HEK293 (cell line): Measurements from ENCODE around the gene PSTPIP2.
A peak's percentile ranks its signal among the peaks of the same experiment; 100 is the strongest.

Experiments used
- BCL11B ChIP-seq: fragments of 450-650 bp; formaldehyde crosslinking; IDR thresholded peaks from 2 replicates; pipeline ENCODE4 v1.5.1; 2016; ENCODE audit warnings: low read depth, missing biosample characterization, missing genetic modification characterization
- GLIS2 ChIP-seq: fragments of 450-650 bp; formaldehyde crosslinking; IDR thresholded peaks from 2 replicates; pipeline ENCODE4 v1.5.1; 2016; ENCODE audit warnings: missing biosample characterization, missing genetic modification characterization
- PATZ1 ChIP-seq: fragments of 450-650 bp; formaldehyde crosslinking; IDR thresholded peaks from 2 replicates; pipeline ENCODE4 v1.5.1; 2016; ENCODE audit warnings: missing biosample characterization, missing genetic modification characterization
- PRDM6 ChIP-seq: fragments of 450-650 bp; formaldehyde crosslinking; IDR thresholded peaks from 2 replicates; pipeline ENCODE4 v1.5.1; 2017; ENCODE audit warnings: missing biosample characterization, missing genetic modification characterization
- SP2 ChIP-seq: fragments of 450-650 bp; formaldehyde crosslinking; IDR thresholded peaks from 2 replicates; pipeline ENCODE4 v1.5.1; 2016; ENCODE audit warnings: missing biosample characterization, missing genetic modification characterization
- YY1 ChIP-seq: fragments of 450-650 bp; formaldehyde crosslinking; IDR thresholded peaks from 2 replicates; pipeline ENCODE4 v1.5.1; 2018; ENCODE audit warnings: missing biosample characterization, missing genetic modification characterization
- YY2 ChIP-seq: fragments of 450-650 bp; formaldehyde crosslinking; IDR thresholded peaks from 2 replicates; pipeline ENCODE4 v1.5.1; 2016; ENCODE audit warnings: missing biosample characterization, missing genetic modification characterization
- ZBTB17 ChIP-seq: fragments of 450-650 bp; formaldehyde crosslinking; IDR thresholded peaks from 2 replicates; pipeline ENCODE4 v1.5.1; 2016; ENCODE audit warnings: missing biosample characterization, missing genetic modification characterization
- ZBTB26 ChIP-seq: fragments of 450-650 bp; formaldehyde crosslinking; optimal IDR thresholded peaks from 2 replicates; pipeline ENCODE3; 2016; ENCODE audit warnings: missing biosample characterization, mild to moderate bottlenecking, missing genetic modification characterization
- ZBTB48 ChIP-seq: fragments of 450-650 bp; formaldehyde crosslinking; IDR thresholded peaks from 2 replicates; pipeline ENCODE4 v1.5.1; 2016; ENCODE audit warnings: missing biosample characterization, missing genetic modification characterization
- ZBTB8A ChIP-seq: fragments of 450-650 bp; formaldehyde crosslinking; IDR thresholded peaks from 2 replicates; pipeline ENCODE4 v1.5.1; 2016; ENCODE audit warnings: missing biosample characterization, missing genetic modification characterization
- ZFP37 ChIP-seq: fragments of 450-650 bp; formaldehyde crosslinking; IDR thresholded peaks from 2 replicates; pipeline ENCODE4 v1.5.1; 2016; ENCODE audit warnings: missing biosample characterization, missing genetic modification characterization
- ZNF112 ChIP-seq: fragments of 450-650 bp; formaldehyde crosslinking; IDR thresholded peaks from 2 replicates; pipeline ENCODE4 v1.5.0; 2017; ENCODE audit warnings: missing biosample characterization, missing genetic modification characterization
- ZNF133 ChIP-seq: fragments of 450-650 bp; formaldehyde crosslinking; IDR thresholded peaks from 2 replicates; pipeline ENCODE4 v1.5.1; 2016; ENCODE audit warnings: missing biosample characterization, missing genetic modification characterization
- ZNF175 ChIP-seq: fragments of 450-650 bp; formaldehyde crosslinking; IDR thresholded peaks from 2 replicates; pipeline ENCODE4 v1.5.1; 2016; ENCODE audit warnings: missing biosample characterization, missing genetic modification characterization
- ZNF19 ChIP-seq: fragments of 450-650 bp; formaldehyde crosslinking; IDR thresholded peaks from 2 replicates; pipeline ENCODE4; 2016; ENCODE audit warnings: missing biosample characterization, missing genetic modification characterization, low read depth
- ZNF239 ChIP-seq: fragments of 450-650 bp; formaldehyde crosslinking; IDR thresholded peaks from 2 replicates; pipeline ENCODE4 v1.5.1; 2016; ENCODE audit warnings: missing biosample characterization, missing genetic modification characterization
- ZNF266 ChIP-seq: fragments of 450-650 bp; formaldehyde crosslinking; IDR thresholded peaks from 2 replicates; pipeline ENCODE4 v1.5.1; 2016; ENCODE audit warnings: missing biosample characterization, missing genetic modification characterization, low read depth
- ZNF324 ChIP-seq: fragments of 450-650 bp; formaldehyde crosslinking; IDR thresholded peaks from 2 replicates; pipeline ENCODE4 v1.5.1; 2016; ENCODE audit warnings: missing biosample characterization, missing genetic modification characterization
- ZNF354C ChIP-seq: fragments of 450-650 bp; formaldehyde crosslinking; IDR thresholded peaks from 2 replicates; pipeline ENCODE4 v1.5.1; 2016; ENCODE audit warnings: missing biosample characterization, missing genetic modification characterization, low read depth, borderline replicate concordance
- ZNF362 ChIP-seq: fragments of 450-650 bp; formaldehyde crosslinking; IDR thresholded peaks from 2 replicates; pipeline ENCODE4 v1.5.1; 2016; ENCODE audit warnings: missing biosample characterization, missing genetic modification characterization
- ZNF366 ChIP-seq: fragments of 450-650 bp; formaldehyde crosslinking; conservative IDR thresholded peaks from 2 replicates; pipeline ENCODE4 v1.5.1; 2016; ENCODE audit warnings: missing biosample characterization, missing genetic modification characterization
- ZNF449 ChIP-seq: fragments of 450-650 bp; formaldehyde crosslinking; IDR thresholded peaks from 2 replicates; pipeline ENCODE4 v1.5.1; 2017; ENCODE audit warnings: missing biosample characterization, mild to moderate bottlenecking, missing genetic modification characterization, moderate library complexity
- ZNF488 ChIP-seq: fragments of 450-650 bp; formaldehyde crosslinking; IDR thresholded peaks from 2 replicates; pipeline ENCODE4 v1.5.1; 2016; ENCODE audit warnings: missing biosample characterization, missing genetic modification characterization
- ZNF501 ChIP-seq: fragments of 450-650 bp; formaldehyde crosslinking; IDR thresholded peaks from 2 replicates; pipeline ENCODE4 v1.5.1; 2016; ENCODE audit warnings: missing biosample characterization, missing genetic modification characterization
- ZNF514 ChIP-seq: fragments of 450-650 bp; formaldehyde crosslinking; IDR thresholded peaks from 2 replicates; pipeline ENCODE4 v1.5.1; 2016; ENCODE audit warnings: missing biosample characterization, missing genetic modification characterization
- ZNF529 ChIP-seq: fragments of 450-650 bp; formaldehyde crosslinking; IDR thresholded peaks from 2 replicates; pipeline ENCODE4 v1.5.1; 2017; ENCODE audit warnings: missing genetic modification characterization, missing biosample characterization; ENCODE audit not compliant: insufficient replicate concordance
- ZNF548 ChIP-seq: fragments of 450-650 bp; formaldehyde crosslinking; IDR thresholded peaks from 2 replicates; pipeline ENCODE4 v1.5.1; 2016; ENCODE audit warnings: missing biosample characterization, missing genetic modification characterization
- ZNF580 ChIP-seq: fragments of 450-650 bp; formaldehyde crosslinking; IDR thresholded peaks from 2 replicates; pipeline ENCODE4 v1.5.1; 2016; ENCODE audit warnings: missing biosample characterization, missing genetic modification characterization
- ZNF600 ChIP-seq: fragments of 450-650 bp; formaldehyde crosslinking; IDR thresholded peaks from 2 replicates; pipeline ENCODE4 v1.5.1; 2016; ENCODE audit warnings: missing biosample characterization, missing genetic modification characterization
- ZSCAN4 ChIP-seq: fragments of 450-650 bp; formaldehyde crosslinking; IDR thresholded peaks from 2 replicates; pipeline ENCODE4 v1.5.1; 2017; ENCODE audit warnings: missing biosample characterization, missing genetic modification characterization

Gene PSTPIP2

GRCh38 chr18:45967007-45967706, 104.9 kb downstream of the PSTPIP2 start, which contains the start of gene EPG5 (continued):
- peak; percentile 55; the same call in 1 of the 2 replicates for TF ChIP-seq YY1 (tag by site-specific recombination)
- TF ChIP-seq ZBTB26 (tag by site-specific recombination): peak; percentile 29
- 0 out of 2 replicates have a peak, but pooled peaks have one; percentile 14 for TF ChIP-seq GLIS2 (tag by site-specific recombination)
- TF ChIP-seq ZNF366 (tag by site-specific recombination): peak; percentile 43; the same call in 1 of the 2 replicates
- 0 out of 2 replicates have a peak, but pooled peaks have one; percentile 27 for TF ChIP-seq PATZ1 (tag by site-specific recombination)
- TF ChIP-seq ZNF548 (tag by site-specific recombination): no peak
- no peak for TF ChIP-seq ZNF112 (tag by site-specific recombination)
- no peak for TF ChIP-seq ZNF354C (tag by site-specific recombination)
- peak; percentile 39; the same call in 1 of the 2 replicates for TF ChIP-seq ZNF362 (tag by site-specific recombination)
- no peak for TF ChIP-seq ZNF514 (tag by site-specific recombination)
- peak; percentile 90 for TF ChIP-seq ZNF600 (tag by site-specific recombination)
- TF ChIP-seq PRDM6 (tag by site-specific recombination): no peak
- peak; percentile 77; the same call in 1 of the 2 replicates for TF ChIP-seq ZNF501 (tag by site-specific recombination)
- peak; percentile 82 for TF ChIP-seq SP2 (tag by site-specific recombination)
- TF ChIP-seq ZBTB48 (tag by site-specific recombination): peak; percentile 63
- TF ChIP-seq ZNF266: no peak
- TF ChIP-seq ZNF488 (tag by site-specific recombination): no peak
- no peak for TF ChIP-seq ZNF133 (tag by site-specific recombination)
- no peak for TF ChIP-seq ZNF324 (tag by site-specific recombination)
- no peak for TF ChIP-seq ZNF19
- peak; percentile 74 for TF ChIP-seq ZNF449 (tag by site-specific recombination)
- no peak for TF ChIP-seq ZNF529
- TF ChIP-seq ZNF175 (tag by site-specific recombination): no peak
- no peak for TF ChIP-seq ZNF239 (tag by site-specific recombination)
- TF ChIP-seq ZNF580 (tag by site-specific recombination): peak; percentile 49; the same call in 1 of the 2 replicates
- TF ChIP-seq ZSCAN4 (tag by site-specific recombination): no peak
- TF ChIP-seq ZBTB8A (tag by site-specific recombination): no peak
- no peak for TF ChIP-seq BCL11B (tag by site-specific recombination)
- peak; percentile 54 for TF ChIP-seq ZFP37 (tag by site-specific recombination)
- peak; percentile 51 for TF ChIP-seq ZBTB17 (tag by site-specific recombination)
- peak; percentile 67 for TF ChIP-seq YY2 (tag by site-specific recombination)
